GM21723 (cell line): ENCODE results near the gene ZDHHC3.
"Not testable (repeated sequence)": the region's sequence is repeated elsewhere in the genome, so short reads cannot be mapped to it uniquely, and the experiment has no call there.

Experiments
- ATAC-seq: cut with Tn5 transposase; IDR thresholded peaks from one replicate; pipeline ENCODE4 v1.9.1; 2021; ENCODE audit warnings: mild to moderate bottlenecking, moderate library complexity; ENCODE audit not compliant: unreplicated experiment

Gene ZDHHC3

DNA sequence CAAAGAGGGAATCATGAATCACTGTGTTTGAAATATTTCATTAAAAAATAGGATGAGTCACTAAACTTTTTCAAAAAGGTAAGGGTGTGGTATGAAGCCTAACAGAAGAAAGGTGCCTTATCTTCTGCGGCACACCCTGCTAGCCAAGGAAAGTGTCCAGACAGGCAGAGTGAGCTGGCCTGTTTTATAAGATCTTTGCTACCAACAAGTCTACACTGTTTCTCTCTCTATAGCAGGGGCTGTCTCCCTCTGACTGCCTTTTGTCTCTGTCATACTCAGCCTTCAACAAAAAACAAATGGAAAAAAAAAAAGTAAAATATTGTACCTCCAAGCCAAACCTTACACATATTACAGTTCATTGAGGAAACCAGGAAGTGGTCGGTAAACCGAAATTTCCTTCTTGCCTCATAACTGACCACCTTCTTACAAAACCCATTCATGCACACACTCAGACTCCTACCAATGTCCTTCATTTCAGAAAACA lies 9.1 kb downstream of the ZDHHC3 start:
- no peak for ATAC-seq

DNA sequence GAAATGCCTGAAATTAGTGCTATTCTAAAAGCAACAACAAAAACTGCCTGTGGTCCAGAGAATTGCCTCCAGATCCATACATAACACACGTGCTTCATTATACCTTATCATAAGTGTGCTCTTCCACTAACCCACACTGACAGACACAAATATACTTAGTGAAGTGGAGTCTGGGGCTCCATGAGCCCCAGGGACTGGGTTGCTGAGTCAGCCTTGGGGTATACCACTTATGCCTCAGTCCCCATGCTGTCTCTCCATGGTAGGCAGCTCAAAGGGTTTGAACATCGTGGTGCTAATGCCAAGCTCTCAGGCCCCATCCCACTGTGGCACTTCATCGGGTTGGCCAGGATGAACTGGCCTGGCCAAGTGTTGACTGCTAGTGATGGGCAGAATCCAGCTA lies 10.8 kb downstream of the ZDHHC3 start:
- ATAC-seq, result no peak

DNA sequence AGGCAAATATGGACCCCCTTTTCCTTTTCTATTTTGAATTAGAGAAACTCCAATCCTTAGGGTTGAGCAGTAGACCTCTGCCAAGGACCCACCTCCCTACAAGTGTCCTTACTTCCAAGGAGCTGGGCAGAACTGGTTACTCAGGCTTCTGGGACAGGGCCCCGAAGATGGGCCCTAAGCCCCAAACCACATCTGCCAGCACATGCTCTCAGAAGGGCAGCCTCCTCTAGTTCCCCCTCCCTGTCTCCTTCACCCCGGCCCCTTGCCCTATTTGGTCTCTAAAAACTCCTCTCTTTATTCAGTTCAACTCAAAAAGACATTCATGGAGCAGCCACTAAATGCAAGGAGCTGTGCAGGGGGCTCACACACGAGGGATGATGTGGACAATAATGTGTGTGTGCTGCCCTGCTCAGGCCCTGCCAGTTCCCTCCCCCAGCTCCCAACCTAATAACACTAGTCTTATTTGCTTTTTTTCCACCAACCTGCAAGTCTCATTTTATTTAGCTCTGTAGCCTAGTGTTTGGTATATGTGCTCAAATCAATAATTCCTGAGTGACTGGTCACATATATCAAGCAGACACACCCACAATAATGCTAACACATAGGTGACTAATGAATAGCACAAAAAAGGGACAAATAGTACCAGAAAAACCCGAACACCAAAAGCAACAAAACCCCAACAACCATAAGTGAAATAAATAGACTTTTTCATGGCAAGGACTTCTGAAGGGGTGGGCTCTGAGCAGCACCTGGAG lies 12.2 kb downstream of the ZDHHC3 start:
- no peak for ATAC-seq

DNA sequence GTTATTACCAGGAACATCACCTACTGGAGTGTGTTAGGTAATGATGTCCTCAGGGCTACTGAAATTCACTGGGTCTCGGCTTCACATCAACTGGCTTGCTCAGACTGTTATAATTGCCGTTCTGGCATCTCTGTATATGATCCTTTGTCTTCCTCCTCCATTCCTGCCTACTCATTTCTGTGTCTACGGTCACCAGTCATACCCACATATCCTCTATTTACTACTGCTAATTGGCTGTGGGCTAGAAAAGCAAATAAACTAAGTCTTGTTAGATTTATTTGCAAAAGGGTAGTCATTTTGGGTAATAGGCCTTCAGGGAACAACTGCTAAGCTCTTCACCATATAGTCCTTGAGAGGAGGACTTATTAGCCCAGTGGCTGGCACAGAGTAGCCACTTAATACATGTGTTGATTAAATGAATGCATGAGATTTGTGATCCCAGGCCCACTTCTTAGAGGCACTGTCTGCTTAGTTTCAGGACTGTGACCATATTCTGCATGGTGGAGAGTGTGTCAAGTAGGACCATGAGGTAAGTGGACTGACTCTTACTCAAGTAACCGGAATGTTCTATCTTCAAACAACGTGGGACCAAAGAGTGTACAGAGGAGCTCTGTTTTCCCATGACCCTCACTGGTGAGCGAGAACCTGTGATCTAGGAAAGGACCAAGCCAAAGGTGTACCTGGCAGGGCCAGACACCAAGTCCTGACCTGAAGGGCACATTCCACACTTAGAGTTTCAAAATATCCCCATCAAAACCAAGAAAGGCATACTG lies 13.2 kb downstream of the ZDHHC3 start:
- ATAC-seq, result no peak

DNA sequence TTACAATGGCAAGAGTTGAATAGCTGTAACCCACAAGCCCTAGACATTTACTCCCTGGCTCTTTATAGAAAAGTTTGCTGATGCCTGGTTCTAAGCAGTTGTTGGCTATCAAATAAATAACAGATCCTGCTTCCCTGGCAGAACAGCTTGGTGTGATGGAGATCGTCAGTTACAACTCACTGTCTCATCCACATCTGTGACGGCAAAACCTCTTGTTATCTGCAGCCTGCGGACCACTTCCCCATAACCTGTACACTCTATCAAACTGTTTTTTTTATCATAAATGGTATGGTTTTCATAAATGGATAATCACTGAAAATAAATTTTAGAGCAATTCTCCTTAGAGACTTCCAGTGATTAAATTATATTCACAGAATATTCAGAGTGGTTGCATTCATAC lies 14.1 kb downstream of the ZDHHC3 start:
- ATAC-seq, result no peak

DNA sequence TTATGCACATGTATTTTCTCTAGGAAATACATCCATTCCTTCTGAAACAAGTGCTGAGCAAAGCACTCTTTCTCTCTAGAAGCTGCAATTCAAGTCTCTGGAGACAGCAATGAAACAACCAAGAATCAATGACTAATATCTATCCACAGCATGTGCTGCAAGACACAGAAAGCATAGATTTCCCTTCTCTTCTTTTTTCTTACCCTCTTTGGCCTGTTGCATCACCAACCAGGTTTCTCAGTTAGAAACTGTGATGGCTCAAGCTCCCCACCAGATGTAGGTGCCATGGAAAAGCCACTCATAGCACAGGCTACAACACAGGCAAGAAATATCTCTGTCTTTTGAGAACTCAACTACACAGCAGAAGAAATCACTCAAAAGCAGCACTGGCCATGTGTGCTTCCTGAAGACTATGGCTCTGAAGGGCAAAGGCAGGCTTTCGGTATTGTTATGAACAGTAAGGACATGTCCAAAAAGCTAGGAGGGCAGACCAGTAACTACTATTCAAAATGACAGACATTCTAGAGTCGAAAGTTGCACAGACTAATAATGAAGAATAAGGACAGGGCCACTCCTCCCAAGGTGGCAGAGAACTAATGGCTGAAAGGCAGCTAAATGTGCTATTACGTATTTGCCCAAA lies 15.5 kb downstream of the ZDHHC3 start:
- no peak for ATAC-seq

DNA sequence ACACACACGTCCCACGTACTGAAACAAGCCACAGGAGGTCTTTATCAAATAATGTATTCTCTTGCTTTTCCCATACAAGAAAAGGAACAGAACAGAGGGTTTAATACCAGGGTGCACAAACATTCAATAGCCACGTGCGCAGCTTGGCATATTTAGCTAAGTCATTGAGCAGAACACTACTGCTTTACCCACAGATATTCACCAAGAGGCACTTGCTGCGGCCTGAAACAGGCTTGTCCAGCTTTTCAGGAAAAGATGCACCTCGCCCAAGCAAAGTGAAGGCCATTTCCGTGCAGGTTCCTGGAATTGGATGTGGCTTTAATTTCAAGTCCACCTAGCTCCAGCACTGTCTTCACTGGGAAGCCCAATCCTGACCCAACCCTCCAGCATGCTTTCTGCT lies 17.6 kb downstream of the ZDHHC3 start:
- ATAC-seq, result no peak

DNA sequence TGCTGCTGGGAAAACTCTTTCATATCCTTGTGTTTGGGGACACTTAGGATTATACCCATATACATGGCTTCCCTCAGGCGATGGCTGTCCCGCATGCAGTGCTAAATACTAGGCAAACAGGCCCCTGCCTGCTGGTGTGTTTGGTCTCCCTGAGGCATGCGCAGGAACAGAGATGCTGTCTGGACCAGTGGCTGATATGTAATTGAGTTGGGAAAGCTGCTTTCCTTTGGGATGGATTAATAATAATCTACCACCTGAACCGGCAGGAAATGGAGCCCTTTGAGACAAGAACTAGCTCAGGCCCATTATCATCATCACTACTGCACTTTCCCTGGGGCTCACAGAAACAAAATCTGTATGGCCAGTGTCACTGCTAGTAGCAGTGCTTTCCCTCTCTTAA lies 18.0 kb downstream of the ZDHHC3 start:
- no peak for ATAC-seq

DNA sequence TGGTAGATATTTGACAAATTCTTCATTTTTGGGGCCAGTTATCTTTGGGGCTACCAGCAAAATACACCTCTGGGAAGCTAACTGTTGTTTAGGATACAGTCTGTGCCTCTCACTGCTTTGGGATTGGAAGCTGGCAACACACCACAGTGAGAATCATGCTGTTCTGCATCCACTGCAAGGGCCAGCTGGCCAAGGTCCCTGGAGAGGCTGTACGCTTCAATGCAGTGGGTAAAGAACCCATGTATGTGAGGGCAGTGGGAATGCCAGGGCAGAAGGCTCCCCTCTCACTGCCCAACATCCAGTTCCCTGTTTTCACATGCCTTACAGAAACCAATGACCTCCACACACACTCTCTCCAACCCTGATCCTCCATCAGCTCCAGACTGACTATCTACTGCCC lies 20.1 kb downstream of the ZDHHC3 start:
- no peak for ATAC-seq

DNA sequence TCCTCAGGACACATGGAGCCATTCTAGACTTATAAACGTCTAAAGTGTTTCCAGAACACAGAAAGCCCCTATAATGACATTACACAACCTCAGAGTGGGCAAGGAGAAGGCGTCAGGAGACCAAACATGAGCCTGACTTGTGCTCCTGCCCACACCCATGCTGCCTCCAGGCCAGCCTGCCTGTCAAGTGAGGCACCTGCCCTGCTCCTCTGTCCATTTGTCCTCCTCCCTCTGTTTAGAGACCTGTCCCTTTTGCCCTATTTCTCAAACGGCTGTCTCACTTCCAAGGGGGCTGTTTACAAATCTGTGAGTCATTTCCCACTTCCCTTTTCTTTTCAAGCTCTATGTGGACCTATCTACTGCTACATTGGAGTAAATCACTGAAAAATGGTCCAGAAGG lies 21.0 kb downstream of the ZDHHC3 start:
- peak; percentile 81 for ATAC-seq

DNA sequence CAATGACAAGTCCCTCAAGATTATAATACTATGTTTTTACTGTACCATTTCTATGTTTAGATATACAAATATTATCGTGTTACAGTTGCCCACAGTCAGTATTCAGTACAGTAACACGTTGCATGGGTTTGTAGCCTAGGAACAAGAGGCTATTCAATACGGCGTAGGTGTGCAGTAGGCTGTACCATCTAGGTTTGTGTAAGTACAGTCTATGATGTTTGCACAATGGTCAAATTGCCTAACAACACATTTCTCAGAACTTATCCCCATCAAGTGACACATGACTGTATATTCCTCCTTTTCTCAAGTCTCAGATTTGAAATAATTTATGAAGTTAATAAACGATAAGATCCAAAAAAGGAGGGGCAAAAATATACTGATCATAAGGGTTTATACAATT lies 21.7 kb downstream of the ZDHHC3 start:
- no peak for ATAC-seq

DNA sequence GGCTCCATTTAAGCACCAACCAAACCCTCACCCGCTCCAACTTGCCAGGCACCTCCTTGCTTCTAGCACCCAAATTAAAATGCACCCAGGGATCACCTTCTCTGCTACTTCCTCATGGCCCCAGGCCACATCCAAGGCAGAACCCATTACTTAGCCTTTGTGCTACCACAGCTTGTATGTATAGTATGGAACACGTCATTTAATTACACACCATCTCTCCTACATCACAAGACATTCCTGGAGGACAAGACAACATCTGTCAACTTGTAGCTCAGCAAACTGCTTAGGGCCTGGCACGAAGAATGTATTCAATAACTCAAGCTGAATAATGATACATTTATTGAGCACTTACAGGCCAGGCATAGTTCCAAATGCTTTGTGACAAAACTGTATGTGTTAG lies 23.3 kb downstream of the ZDHHC3 start:
- ATAC-seq, result no peak

DNA sequence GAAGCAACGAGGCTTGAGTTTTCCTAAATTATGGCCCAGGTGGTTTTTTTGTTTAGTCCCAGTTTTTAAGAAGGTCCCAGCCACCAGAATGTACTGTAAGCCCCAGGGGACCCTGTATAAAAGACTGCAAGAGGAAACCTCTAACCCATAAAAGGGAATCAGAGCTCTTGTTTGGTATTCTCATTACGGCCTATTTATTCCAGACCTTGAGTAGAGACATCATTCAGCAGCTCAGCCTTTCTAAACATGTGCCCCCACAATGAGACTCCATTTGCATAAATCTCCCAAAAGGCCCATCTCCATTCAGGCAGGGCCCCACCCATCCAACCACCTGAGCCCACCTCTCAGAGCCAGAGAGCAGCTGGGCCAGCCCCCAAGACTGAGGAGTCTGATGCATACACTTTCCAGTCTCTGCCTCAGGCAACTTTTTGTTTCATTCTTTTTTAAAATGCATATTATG lies 25.7 kb downstream of the ZDHHC3 start:
- no peak for ATAC-seq

DNA sequence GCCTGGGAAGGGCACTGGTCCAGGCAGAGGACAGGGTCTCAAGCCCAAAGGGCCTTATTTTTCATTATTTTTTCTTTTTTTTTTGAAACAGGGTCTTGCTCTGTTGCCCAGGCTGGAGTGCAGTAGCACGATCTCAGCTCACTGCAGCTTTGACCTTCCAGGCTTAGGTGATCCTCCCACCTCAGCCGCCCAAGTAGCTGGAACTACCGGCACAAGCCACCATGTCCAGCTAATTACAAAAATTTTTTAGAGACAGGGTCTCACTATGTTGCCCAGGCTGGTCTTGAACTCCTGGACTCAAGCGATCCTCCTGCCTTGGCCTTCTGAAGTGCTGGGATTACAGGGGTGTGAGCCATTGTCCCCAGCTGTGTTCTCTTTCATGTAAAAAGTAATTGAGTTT lies 26.2 kb downstream of the ZDHHC3 start:
- not testable (repeated sequence) for ATAC-seq

DNA sequence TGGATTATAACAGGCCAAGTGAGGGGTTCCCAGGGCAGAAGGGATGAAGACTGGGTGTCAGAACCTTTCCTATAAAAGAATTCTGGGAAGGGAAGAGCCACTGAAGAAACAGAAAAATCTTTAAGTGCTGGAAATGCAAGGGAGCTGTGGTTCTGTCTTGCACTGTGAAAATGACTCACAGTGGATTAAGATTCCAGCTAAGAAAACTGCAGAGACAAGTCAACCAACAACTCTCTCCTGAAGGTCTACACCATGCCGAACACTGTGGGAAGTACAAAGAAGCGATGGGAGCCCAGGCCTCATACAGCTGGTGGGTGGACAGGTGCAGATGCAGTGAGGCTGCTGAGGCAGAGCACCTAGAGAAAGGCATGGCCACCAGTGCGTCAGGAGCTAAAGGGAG lies 27.7 kb downstream of the ZDHHC3 start:
- ATAC-seq, result no peak

DNA sequence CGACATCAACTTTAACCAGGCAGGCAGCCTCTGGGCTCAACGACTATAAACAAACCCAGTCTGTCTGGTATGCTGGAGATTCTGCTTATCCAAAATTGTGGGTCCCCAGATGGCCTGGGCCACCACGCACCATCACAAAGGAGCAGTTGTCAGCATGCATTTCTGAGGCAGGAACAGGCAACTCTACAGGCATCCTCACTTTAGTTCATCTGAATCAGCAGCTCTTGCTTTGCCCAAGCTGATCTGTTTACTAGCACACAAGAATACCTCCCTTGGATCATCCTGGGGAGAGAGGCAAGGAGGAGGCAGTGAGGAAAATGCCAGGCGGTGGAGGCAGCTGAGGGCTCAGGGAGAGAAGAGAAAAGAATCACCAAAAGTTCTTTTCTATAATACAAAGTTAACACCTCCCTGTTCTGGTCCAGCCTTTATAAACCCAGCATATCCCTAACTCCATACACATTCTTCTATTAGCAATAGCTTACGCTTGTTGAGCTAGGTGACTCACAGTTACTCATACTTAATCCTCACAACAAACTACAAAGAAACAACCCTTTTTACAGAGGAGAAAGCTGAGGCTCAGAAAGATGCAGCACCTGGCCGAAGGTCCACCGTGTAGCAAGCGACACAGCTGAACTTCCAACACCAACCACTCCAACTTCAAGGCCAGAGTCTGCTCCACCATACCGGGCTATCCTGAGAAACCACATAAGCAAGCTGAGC lies 33.6 kb downstream of the ZDHHC3 start:
- ATAC-seq, result no peak

DNA sequence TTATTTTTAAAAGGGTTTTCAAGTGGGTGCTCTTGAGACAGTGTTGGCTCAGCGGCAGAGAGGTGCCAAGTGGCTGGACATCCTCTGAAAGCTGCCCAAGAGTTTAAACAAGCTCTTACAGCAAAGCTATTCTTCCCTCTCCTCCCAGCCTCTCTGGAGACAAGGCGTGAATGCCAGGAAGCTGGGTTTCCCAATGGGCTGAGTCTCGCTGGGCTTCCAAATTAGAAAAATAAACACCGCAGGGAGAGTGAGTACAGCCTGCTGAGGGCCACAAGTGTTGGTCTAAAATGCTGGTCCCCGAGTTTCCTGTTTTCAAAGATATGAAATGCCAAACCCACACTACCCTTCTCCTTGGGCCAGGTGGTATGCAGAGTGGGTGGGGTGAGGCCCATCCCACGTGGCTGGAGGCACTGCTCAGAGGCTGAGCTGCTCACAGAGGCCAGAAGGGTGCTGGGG lies 36.4 kb downstream of the ZDHHC3 start:
- no peak for ATAC-seq

DNA sequence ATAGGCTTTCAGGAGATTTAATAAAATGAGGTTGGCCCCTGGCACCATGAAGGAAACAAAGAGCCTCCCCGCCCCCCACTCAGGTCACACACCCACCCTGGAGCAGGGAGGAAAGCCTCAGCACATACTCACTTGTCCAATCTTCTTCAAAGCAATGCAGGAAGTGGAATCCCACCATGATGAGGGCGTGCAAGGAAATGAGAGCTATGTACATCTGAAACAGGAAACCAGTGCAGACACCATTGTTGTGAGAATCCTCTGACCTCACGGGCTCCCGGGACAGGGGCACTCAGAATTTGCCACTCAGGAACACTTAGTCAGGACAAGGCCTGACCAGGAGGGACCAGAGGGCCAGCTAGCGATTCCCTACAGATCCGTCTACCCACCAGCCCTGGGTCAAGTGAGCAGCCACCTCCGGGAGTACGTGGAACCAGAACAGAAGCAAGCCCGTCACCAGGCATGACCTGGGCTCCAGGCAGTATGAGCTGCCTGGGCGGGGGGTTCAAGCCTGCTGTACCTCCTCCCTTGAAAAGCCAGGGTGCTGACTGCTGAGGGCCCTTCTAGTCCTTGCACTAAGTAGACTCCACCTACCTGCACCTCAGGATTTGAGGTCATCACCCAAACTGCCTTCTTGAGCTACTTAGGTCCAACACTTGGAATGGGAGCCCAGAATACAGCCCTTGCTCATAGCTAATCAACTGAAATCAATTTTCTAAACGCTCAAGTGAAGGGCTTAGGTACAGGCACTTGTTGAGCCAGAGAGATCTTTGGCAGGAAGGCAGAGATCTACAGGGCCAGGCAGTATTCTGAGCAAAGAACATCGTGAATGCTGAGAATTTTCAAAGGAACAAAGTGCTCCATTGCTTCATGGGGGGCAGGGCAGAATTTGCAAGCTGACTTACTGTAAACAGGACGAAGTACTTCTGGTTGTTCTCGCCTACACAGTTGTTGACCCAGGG lies 42.7 kb downstream of the ZDHHC3 start:
- ATAC-seq, result no peak

DNA sequence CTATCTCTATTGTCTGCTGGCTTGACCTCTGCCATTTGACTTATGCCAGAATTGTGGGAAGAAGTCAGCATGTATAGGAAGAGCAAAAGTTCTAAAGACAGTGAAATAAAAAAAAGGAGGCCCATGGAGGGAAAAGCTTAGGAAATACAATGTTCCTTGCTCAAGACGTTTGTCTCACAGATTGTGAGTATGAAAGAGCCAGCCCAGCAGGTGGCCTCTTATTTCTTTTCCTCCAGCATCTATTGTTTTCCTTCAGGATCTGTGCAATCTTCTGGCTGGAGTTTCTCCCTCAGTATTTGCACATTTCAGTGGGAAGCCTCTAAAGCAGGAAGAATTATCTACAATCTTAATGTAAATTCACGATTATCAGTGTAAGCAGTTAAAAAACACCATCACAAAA lies 43.7 kb downstream of the ZDHHC3 start:
- no peak for ATAC-seq

DNA sequence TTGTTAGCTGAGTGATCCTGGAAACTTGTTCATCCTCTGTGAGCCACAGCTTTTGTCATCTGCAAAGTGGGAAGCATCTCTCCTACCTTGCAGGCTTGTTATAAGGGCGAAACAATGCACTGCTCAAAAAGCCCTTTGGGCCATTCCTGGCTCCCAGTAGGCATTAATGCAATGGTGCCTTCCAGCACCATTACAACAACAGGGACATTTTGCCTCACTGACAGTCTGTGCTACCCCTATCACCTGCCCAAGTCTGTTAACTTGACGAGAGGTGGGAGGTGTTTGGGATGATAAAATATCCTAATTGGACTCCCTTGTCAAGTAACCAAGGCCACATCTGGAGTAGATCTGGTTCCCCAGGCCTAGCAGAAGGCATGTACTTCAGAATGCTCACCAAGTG lies 44.2 kb downstream of the ZDHHC3 start:
- ATAC-seq, result no peak
